ENCODE measurements around the gene NAV2. TPM values are rescaled to one million over a fixed set of nuclear protein-coding genes. Genes with fewer than 3 reads are reported as not detected.

Gene NAV2
- total and polyA plus RNA-seq, 7 donors, result 1.2 to 62.6 (median 22.1) TPM

DNA sequence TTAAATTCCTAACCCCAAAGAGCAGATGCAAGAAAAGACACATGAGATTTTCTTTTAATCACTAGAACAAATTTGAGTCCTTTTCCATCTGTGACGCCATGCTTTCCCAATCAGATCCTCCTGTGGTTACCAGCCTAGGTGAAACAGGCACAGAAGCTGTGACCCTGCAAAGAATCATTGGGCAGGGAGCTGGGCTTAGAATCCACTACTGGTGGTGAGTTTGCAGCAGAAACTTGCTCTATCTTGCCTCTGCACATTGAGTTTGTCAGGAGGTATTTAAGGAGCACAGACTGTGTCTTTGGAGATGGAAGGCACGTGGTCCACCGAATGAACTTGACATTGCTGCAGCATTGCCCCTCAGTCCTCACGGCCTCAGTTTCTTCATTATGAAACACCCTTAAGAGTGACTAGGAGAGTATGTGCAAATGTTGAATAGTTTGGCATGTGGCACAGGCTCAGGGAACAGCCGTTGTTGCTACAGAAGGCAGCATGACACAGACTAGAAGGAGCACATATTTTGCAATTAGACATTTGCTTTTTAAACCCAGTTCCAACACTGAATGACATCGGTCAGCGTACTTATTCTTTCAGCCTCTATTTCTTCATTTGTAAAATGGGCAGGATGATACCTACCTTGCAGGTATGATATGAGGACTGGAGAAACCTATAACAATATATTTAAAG is 320.1 kb downstream of the NAV2 start:
- peaks cover 0 to 23% (median 3%) of the 10 kb centered on the region in 4 donors for H3K36me3 ChIP-seq
- H3K27me3 ChIP-seq, result no peaks in the 10 kb centered on the region
- no peaks in the 10 kb centered on the region for H3K9me3 ChIP-seq
- intact Hi-C loops (cut with DNase I), result no loop called here
- TF ChIP-seq, protein P1, sequence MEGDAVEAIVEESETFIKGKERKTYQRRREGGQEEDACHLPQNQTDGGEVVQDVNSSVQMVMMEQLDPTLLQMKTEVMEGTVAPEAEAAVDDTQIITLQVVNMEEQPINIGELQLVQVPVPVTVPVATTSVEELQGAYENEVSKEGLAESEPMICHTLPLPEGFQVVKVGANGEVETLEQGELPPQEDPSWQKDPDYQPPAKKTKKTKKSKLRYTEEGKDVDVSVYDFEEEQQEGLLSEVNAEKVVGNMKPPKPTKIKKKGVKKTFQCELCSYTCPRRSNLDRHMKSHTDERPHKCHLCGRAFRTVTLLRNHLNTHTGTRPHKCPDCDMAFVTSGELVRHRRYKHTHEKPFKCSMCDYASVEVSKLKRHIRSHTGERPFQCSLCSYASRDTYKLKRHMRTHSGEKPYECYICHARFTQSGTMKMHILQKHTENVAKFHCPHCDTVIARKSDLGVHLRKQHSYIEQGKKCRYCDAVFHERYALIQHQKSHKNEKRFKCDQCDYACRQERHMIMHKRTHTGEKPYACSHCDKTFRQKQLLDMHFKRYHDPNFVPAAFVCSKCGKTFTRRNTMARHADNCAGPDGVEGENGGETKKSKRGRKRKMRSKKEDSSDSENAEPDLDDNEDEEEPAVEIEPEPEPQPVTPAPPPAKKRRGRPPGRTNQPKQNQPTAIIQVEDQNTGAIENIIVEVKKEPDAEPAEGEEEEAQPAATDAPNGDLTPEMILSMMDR (IDR thresholded peaks at IDR 0.05), result no peak
- TF ChIP-seq POLR2AphosphoS5 (IDR thresholded peaks at IDR 0.05), result no peak
- TF ChIP-seq EP300 (IDR thresholded peaks at IDR 0.05), result no peak
- TF ChIP-seq POLR2A (IDR thresholded peaks at IDR 0.05), result no peak
- no peak overlapping the region for H3K4me3 ChIP-seq
- DNase-seq, result no peak
- 82 to 93% methylated on average over 7 of the region's 7 CpGs for WGBS, 2 donors
- H3K4me1 ChIP-seq, result peaks cover 0 to 47% (median 22%) of the 10 kb centered on the region in 4 donors
- H3K27ac ChIP-seq, result no peak overlapping the region

DNA sequence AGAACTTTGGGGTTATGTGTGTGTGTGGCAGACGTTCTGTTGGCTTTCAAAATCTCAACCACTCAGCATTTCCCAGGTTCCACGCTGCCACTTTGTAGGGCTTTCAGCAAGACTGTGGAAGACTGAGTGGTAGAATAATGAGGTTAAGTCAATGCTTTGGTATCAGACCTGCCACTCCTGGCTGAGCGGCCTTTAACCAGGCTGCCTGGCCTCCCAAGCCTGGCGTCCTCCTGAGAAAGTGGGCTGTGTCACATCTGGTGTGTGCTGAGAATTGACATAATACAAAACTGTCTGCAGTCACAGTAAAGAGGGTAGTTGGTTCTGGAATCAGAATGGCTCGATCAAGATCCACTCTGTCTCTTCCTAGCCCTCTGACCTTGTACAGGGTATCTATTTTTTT is 321.2 kb downstream of the NAV2 start:
- no peaks in the 10 kb centered on the region for H3K27me3 ChIP-seq
- H3K36me3 ChIP-seq, result peaks cover 0 to 32% (median 4%) of the 10 kb centered on the region in 4 donors
- H3K4me1 ChIP-seq, result peaks cover 0 to 54% (median 23%) of the 10 kb centered on the region in 4 donors
- H3K9me3 ChIP-seq, result no peaks in the 10 kb centered on the region
- H3K4me3 ChIP-seq, result no peak overlapping the region
- no peak for DNase-seq
- no peak for TF ChIP-seq POLR2A (IDR thresholded peaks at IDR 0.05)
- TF ChIP-seq EP300 (IDR thresholded peaks at IDR 0.05), result no peak
- no peak for TF ChIP-seq POLR2AphosphoS5 (IDR thresholded peaks at IDR 0.05)
- TF ChIP-seq, protein P1 (IDR thresholded peaks at IDR 0.05), result no peak
- 92% methylated on average over 5 of the region's 5 CpGs for WGBS, 2 donors
- H3K27ac ChIP-seq, result no peak overlapping the region
- intact Hi-C loops (cut with DNase I), result no loop called here

GRCh38 chr11:20034941-20035340 is 322.3 kb downstream of the NAV2 start:
- DNase-seq, result no peak
- H3K27me3 ChIP-seq, result no peaks in the 10 kb centered on the region

GRCh38 chr11:20035375-20035700 is 322.7 kb downstream of the NAV2 start:
- Histone ChIP-seq H3K4me1 (peaks cover 0 to 50% (median 23%) of the 10 kb centered on the region in 4 donors), H3K27ac (peak overlapping the region in 2 of 4 donors; percentile 15 to 40), H3K9me3 (no peaks in the 10 kb centered on the region), H3K27me3 (no peaks in the 10 kb centered on the region), H3K36me3 (peaks cover 0 to 47% (median 8%) of the 10 kb centered on the region in 4 donors), H3K4me3 (no peak overlapping the region)
- intact Hi-C loops (cut with DNase I), result no loop called here
- WGBS, 2 donors, result 95 to 97% methylated on average over 7 of the region's 7 CpGs
- no peak for DNase-seq
- TF ChIP-seq, protein P1 (IDR thresholded peaks at IDR 0.05), result no peak
- TF ChIP-seq POLR2AphosphoS5 (IDR thresholded peaks at IDR 0.05) (no peak), EP300 (IDR thresholded peaks at IDR 0.05) (no peak), POLR2A (IDR thresholded peaks at IDR 0.05) (no peak)

More at GRCh38 chr11:20034941-20035340, 322.3 kb downstream of the NAV2 start:
- TF ChIP-seq POLR2AphosphoS5 (IDR thresholded peaks at IDR 0.05) (no peak), EP300 (IDR thresholded peaks at IDR 0.05) (no peak), POLR2A (IDR thresholded peaks at IDR 0.05) (no peak)
- TF ChIP-seq, protein P1 (IDR thresholded peaks at IDR 0.05), result no peak
- H3K27ac ChIP-seq, result no peak overlapping the region
- H3K4me3 ChIP-seq, result no peak overlapping the region
- peaks cover 0 to 43% (median 8%) of the 10 kb centered on the region in 4 donors for H3K36me3 ChIP-seq
- H3K4me1 ChIP-seq, result peaks cover 0 to 54% (median 23%) of the 10 kb centered on the region in 4 donors
- intact Hi-C loops (cut with DNase I), result no loop called here
- 89 to 92% methylated on average over 5 of the region's 5 CpGs for WGBS, 2 donors
- no peaks in the 10 kb centered on the region for H3K9me3 ChIP-seq
